HG03460 (cell line): ENCODE results near the gene GDPD4.
A peak's percentile ranks its signal among the peaks of the same experiment; 100 is the strongest.

Experiments
- ATAC-seq: cut with Tn5 transposase; IDR thresholded peaks from one replicate; pipeline ENCODE4 v1.9.1; 2021; ENCODE audit not compliant: unreplicated experiment

GDPD4 gene

DNA sequence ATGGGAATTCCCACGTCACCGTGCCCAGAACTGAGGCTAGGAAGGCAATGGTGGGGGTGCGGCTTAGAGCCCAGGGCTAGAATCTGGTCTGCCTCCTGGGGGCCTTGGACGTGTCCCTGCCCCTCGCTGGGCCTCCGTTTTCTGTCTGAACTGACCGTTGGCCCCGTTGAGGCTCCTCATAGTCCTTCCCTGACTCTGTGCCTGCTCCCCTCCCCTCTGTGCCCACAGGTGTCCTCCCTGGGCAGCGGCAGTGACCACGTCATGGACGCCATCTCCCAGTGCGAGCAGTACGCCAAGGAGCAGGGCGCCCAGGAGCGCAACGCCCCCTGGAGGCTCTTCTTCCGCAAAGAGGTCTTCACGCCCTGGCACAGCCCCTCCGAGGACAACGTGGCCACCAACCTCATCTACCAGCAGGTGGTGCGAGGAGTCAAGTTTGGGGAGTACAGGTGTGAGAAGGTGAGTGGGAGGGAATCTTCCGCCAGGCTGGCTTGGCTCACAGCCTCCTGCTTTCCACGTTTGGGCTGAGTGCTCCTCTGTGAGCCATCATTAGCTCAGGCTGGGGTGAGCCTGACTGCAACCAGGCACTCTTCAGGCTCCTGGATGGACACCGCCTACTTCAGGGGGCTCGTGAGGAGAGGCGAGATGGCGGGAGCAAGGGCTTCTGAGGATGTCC, 109.5 kb downstream of the GDPD4 start:
- ATAC-seq: no peak

DNA sequence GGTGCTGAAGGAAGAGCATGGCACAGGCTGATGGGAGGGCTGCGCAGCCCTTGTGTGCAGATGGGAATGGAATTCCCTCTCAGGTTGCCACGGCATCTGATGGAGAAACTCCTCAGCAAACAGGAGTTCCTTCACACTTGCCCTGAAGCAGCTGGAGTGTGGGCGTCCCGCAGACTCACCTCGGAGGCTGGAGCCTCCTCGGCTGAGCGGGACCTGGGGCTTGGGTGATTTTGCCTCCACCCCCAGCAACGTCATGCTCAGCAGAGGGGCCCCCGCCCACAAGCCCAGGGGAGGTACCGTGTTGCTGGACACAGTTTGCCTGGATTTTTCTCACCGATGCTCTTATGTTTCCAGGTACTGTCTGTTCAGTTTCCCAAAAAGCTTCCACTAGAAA, 110.1 kb downstream of the GDPD4 start:
- ATAC-seq: no peak

GRCh38 chr11:77190331-77191075, 111.0 kb downstream of the GDPD4 start:
- no peak for ATAC-seq

DNA sequence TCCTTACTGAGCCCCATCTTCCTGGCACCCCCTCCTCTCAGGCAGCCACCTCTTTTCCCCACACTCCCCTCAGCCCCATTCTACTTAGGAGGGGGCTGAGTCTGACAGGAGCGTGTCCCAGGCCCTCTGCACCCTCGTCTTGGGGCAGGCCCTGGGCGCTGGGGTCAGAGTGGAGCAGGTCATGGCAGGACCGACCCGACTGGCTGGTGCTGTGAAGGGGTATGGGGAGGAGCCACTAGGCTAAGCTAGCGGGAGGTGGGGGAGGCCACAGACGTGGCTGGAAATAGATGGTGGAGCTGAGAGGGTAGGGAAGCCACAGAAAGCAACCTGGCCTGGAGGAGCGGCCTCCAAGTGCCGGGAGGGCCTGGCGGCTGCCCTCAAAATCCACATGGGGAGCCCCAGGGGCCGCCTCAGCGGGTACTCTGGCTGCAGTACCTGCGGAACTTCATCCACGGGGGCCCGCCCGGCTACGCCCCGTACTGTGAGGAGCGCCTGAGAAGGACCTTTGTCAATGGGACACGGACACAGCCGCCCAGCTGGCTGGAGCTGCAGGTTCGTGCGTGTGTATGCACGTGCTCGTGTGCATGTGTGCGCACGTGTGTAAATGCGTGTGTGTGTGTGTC, 111.8 kb downstream of the GDPD4 start:
- ATAC-seq: no peak

GRCh38 chr11:77188633-77189491, 112.6 kb downstream of the GDPD4 start:
- no peak for ATAC-seq

GRCh38 chr11:77187776-77188632, 113.5 kb downstream of the GDPD4 start:
- ATAC-seq: peak; percentile 49

DNA sequence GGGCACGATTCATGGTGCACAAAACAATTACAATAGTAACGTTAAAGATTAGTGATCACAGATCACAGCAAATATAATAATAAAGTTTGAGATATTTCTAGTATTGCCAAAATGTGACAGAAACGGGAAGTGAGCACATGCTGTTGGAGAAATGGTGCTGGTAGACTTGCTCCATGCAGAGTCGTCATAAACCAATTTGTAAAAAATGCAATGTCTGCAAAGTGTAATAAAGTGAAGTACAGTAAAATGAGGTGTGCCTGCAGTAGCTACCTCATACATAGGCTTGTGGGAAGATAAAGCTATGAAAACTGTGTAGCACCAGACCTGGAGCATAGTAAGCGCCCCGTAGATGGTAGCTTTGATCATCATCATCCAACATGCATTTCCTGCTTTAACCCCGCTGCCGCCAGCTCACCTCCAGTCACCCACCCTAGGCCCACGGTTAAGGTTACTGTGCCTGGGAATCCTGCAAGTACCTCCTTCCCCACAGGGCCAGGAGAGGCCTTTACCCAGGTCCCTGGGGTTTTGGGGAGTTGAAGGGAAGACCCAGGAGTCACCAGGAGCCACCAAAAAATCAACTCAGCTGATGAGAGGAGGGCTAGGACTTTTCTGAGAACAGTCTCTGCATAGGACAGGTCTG, 114.3 kb downstream of the GDPD4 start:
- no peak for ATAC-seq

DNA sequence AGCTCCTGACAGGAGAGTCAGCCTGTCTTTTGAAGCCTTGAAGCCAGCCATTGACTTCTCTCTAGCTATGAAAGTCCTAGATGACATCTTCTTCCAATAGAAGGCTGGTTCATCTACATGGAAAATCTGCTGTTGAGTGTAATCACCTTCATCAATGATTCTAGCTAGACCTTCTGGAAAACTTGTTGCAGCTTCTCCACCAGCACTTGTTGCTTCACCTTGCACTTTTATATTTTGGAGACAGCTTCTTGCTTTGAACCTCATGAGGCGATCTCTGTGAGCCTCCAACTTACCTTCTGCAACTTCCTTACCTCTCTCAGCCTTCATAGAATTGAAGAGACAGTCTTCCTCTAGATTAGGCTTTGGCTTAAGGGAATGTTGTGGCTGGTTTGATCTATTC, 115.2 kb downstream of the GDPD4 start:
- no peak for ATAC-seq

GRCh38 chr11:77184136-77184860, 117.2 kb downstream of the GDPD4 start:
- ATAC-seq: no peak

GRCh38 chr11:77183431-77183984, 118.0 kb downstream of the GDPD4 start:
- ATAC-seq: no peak

GRCh38 chr11:77182542-77183430, 118.7 kb downstream of the GDPD4 start:
- no peak for ATAC-seq

DNA sequence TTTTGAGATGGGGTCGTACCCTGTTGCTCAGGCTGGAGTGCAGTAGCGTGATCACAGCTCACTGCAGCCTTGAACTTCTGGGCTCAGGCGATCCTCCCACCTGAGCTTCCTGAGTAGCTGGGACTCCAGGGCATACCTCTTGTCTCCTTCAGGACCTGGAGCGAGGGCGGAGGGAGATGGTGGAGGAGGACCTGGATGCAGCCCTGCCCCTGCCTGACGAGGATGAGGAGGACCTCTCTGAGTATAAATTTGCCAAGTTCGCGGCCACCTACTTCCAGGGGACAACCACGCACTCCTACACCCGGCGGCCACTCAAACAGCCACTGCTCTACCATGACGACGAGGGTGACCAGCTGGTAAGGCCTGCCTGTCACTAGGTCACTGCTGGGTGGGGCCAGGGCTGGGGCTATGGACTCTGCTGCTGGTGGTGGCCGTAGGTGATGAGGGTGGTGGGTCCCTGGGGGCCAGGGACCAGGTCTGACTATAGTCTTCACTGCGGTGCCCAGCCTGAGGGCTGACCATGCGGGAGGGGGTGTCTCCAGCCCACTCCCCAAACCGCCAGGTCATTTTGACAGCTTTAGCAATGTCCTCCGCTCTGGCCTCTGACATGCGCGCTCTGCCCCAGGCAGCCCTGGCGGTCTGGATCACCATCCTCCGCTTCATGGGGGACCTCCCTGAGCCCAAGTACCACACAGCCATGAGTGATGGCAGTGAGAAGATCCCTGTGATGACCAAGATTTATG, 119.5 kb downstream of the GDPD4 start:
- ATAC-seq: no peak

DNA sequence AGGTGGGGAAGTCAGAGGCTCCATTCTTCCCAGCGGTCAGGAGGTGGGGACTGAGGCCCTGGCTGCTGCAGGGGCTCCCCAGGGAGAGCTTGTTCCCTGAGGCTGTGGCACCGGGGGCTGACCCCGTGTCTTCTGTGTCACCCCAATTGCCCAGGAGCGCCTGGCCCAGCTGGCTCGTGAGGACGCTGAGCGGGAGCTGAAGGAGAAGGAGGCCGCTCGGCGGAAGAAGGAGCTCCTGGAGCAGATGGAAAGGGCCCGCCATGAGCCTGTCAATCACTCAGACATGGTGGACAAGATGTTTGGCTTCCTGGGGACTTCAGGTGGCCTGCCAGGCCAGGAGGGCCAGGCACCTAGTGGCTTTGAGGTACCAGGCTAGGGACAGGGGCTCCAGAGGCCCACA, 120.3 kb downstream of the GDPD4 start:
- no peak for ATAC-seq

DNA sequence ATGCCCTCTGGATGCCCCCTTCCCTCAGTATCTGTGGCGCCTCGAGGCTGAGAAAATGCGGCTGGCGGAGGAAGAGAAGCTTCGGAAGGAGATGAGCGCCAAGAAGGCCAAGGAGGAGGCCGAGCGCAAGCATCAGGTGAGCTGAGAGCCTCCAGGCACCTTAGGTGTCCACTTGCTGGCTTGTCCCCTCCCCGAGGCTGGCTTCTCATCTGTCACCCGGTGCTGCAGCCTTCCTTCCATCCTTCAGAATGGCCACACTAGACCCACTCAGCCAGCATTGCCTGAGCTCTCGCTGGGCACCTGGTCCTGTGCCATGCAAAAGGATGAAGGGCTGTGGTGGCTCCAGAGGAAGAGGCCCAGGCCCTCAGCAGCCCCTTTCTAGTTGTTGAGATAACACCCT, 121.1 kb downstream of the GDPD4 start:
- ATAC-seq: no peak

DNA sequence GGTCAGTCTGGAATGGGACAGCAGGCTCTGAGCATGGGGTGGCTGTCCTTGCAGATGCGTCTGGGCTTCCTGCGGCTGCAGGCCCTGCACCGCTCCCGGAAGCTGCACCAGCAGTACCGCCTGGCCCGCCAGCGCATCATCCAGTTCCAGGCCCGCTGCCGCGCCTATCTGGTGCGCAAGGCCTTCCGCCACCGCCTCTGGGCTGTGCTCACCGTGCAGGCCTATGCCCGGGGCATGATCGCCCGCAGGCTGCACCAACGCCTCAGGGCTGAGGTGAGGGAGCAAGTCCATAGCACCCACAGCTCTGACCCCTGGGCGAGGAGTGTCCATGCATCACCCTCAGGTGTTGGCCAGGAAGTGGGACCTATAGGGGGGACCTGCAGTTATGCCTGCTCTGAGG, 121.8 kb downstream of the GDPD4 start:
- no peak for ATAC-seq

GRCh38 chr11:77179048-77179447, 122.4 kb downstream of the GDPD4 start:
- no peak for ATAC-seq

- no peak for ATAC-seq
Observed at GRCh38 chr11:77178150-77178549, 123.3 kb downstream of the GDPD4 start.
